ENCODE results near the gene APOC3.
"Not testable (repeated sequence)": the region's sequence is repeated elsewhere in the genome, so short reads cannot be mapped to it uniquely, and the experiment has no call there.

Gene APOC3

GRCh38 chr11:116829525-116830183 lies at the start of gene APOC3:
APOC3 (plus strand) TSS chr11:116829907; CDS start chr11:116830583, 676 bp downstream.
- no peak for DNase-seq

GRCh38 chr11:116782728-116783127 lies 47.0 kb upstream of the APOC3 start:
- no peak for DNase-seq

- no peak for DNase-seq
These were observed 43.4 kb upstream of the APOC3 start for GRCh38 chr11:116786326-116786725.

GRCh38 chr11:116786966-116787365 lies 42.7 kb upstream of the APOC3 start:
- DNase-seq = no peak

DNA sequence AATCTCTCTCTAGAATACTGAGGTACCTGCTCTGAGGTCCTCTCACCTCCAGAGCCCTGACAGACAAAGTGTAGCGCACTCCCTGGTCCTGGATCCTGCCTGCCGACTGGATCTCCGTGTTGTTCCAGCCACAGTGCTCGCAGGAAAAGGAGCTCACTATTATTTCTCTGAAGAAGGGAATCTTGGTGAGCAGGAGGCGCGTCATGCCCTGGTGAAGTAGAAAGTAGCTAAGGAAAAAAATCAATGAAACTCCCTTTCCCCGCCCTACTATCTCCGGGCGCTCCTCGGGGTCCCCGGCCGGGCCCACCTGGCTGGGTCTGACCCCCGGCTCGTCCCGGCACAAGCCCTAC lies 42.3 kb upstream of the APOC3 start:
- DNase-seq = no peak

DNA sequence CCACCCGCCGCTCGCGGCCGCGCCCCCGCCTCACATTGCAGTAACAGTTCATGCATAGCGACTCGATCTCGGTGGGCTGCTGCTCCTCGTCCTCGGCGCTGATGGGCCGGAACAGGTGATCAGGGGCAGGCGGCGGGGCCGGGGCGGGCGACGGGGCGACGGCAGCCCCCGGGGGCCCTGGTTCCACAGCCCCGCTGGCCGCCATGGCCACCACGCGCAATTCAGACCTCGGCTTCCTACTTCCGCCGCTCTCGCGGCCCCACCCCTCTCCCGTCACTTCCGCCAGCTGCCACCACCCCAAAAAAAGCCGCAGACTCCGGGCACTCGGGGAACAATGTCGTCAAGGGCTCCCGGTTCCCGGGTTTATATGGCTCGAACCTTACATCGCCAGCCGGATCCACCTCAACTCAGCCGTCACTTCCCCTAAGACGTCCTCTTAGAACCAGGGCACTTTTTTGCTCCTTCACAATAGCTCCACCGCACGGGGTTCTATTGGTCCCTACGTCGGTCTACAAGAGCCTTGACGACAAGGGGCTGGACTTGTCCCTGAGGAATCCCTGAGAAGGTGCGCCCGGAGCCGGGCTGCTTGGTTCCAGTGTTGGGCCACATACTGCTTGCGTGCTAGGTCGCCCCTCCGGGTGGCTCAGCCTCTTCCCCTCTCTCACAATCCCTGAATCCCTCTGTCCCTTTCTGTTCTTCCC lies 41.8 kb upstream of the APOC3 start, which contains the start of gene ZPR1:
Gene ZPR1 (minus strand): TSS at position 238 of the 701 bp plus-strand sequence. CDS start 33 bp downstream, at position 205.
- DNase-seq = peak in 1 of 2 experiments; percentile 47

GRCh38 chr11:116788534-116788933 lies 41.2 kb upstream of the APOC3 start:
- no peak for DNase-seq

DNA sequence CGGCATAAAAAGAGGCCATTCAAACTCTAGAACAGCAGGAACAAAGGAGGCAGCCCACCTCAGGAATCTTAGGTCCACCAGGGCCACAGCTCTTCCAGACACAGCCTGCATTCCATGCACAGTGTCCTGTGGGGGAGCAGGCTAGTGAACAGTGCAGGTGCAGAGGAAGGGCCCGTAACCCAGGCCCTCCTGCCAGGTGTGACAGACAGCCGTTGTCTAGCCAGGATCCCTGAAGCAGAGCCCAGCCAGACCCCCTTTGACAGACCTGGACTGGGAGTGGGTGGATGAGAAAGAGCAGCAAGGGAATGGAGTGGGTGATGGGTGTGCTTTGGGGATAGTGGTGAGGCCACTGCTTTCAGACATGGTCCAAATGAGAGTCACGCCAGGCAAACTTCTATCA lies 40.7 kb upstream of the APOC3 start:
- no peak for DNase-seq

DNA sequence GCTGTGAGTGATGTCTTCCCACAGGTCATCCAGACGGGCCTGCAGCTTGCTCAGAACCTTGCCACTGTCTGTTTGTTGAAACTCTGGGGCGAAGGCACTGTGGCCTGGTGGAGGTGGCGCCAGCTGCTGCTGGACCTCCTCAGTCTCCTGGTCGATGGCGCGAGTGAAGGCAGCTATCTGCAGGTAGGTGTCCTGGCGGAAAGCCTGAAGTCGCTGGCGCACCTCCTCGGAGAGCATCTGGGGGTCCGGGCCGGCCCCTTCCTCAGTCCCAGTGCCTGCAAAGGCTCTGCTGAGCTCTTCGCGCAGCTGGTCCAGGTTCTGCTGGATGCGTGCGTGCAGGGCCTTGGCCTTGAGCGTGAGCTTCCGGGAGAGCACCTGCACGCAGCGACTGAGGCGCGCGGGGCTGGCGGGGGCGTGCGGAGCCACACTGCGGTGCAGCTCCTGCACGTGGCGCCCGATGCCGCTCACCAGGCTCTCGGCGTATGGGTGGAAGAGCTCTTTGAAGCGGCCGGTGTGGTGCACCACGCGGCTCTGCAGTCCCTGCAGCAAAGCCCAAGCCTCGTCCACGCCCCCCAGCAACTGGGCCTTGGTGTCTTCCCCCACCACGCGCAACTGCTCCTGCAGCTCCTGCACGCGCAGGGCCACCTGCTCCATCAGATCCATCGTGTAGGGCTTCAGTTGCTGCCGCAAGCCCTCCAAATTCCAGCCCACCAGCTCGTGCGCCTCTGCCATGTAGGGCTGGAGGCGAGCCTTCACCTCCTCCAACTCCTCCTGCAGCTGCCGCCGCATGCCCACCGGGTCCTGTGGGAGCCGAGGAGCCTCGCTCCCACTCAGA lies 39.3 kb upstream of the APOC3 start:
- DNase-seq = no peak

- peak; percentile 1 to 48 for DNase-seq
These were observed 38.5 kb upstream of the APOC3 start for GRCh38 chr11:116791002-116791812.

DNA sequence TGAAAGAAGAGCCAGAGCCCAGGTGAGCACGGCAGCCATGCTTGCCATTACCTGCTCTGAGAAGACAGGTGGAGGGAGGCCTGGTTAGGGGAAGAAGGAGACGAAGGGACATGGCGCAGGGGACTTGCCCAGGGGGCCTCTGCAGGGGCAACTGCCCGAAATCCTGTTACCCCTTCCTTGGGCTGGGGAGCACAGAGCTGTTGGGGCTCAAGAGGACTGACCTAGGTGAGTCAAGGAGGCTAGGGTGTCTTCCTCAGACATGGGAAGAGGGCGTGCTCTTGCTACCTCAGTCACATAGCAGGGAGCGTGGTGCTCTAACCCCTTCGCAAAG lies 37.9 kb upstream of the APOC3 start, which contains the start of gene APOA5:
Gene APOA5 (minus strand): TSS at position 67 of the 331 bp plus-strand sequence. CDS start 19 bp downstream, at position 48.
- DNase-seq = no peak

GRCh38 chr11:116792144-116792868 lies 37.4 kb upstream of the APOC3 start:
- DNase-seq = no peak

- no peak for DNase-seq
These were observed 36.6 kb upstream of the APOC3 start for GRCh38 chr11:116792869-116793771.

- no peak for DNase-seq
These were observed 36.0 kb upstream of the APOC3 start for GRCh38 chr11:116793772-116794097.

DNA sequence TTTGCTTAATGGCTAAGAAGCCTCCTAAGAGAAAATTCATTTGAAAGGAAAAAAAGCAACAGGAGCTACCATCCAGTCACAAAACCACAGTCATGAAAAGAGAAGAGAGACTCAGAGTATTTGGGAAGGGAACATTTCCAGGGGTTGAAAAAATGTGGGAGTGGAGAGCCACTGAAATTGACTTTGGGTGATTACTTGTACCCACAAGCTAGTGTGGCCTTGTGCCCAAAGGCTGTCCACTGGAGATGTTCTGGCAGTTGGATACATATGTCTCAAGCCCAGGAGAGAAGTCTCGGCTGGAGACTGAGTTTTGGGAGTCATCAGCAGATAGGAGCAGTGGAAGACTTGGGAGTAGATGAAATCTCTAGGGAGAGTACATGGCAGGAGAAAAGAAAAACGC lies 34.9 kb upstream of the APOC3 start:
- no peak for DNase-seq

GRCh38 chr11:116796548-116796947 lies 33.2 kb upstream of the APOC3 start:
- no peak for DNase-seq

DNA sequence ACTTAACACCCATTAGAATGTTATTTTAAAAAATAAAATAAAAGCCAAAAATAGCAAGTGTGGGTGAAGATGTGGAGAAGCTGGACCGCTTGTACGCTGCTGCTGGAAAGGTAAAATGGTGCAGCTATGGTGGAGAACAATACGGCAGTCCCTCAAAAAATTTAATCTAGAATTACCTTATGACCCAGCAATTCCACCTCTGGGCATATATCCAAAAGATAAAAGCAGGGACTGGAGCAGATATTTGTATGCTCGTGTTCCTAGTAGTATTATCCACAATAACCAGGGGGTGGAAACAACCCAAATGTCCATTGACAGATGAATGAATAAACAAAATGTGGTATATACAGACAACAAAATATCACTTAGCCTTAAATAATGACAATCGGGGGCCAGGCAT lies 31.9 kb upstream of the APOC3 start:
- DNase-seq = no peak

- DNase-seq = no peak
These were observed 31.3 kb upstream of the APOC3 start for GRCh38 chr11:116798368-116798767.

GRCh38 chr11:116800610-116801009 lies 29.1 kb upstream of the APOC3 start:
- no peak for DNase-seq

DNA sequence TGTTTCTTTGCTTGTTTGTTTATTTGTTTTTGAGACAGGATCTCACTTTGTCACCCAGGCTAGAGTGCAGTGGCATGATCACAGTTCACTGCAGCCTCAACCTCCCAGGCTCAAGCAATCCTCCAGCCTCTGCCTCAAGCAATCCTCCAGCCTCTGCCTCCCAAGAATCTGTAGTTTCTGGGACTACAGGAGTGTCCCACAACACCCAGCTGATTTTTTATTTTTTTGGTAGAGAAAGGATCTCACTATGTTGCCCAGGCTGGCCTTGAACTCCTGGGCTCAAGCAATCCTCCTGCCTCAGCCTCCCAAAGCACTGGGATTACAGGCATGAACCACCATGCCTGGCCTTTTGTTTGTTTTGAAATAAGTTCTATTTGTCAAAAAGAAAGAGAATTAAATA lies 28.0 kb upstream of the APOC3 start:
- not testable (repeated sequence) for DNase-seq

DNA sequence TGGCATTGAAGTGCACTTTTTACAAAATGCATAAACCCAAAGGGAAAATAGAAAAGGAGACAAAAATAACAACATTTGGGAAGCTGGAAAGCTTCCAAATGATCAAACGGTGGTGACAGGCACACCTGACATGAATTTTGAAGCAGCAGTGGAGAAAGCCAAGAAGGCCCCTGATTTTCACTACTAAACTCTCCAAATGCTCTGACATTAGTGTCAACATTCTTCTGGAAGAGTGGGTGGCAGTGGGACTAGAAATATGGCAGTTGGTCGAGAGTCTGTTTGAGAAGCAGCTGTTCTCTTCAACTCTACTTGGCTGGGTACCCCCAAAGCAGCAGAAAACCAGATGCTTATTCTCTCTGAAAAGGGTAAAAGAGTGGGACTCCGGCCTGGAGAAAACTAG lies 25.7 kb upstream of the APOC3 start:
- no peak for DNase-seq
